MG63 (cell line): ENCODE measurements around the gene KCNS1. TPM values are rescaled to one million over a fixed set of nuclear protein-coding genes. Genes with fewer than 3 reads are reported as not detected.

Source experiments
- DNase-seq: peaks from one replicate; pipeline ENCODE4 v3.0.0-alpha.2; 2020
- H3K27me3 ChIP-seq: fragments of 250-450 bp; sonication (Bioruptor Pico); 2 replicates; pipeline ENCODE4 v1.5.1; 2020; ENCODE audit warnings: mild to moderate bottlenecking, moderate library complexity
- H3K36me3 ChIP-seq: fragments of 250-450 bp; sonication (Bioruptor Pico); 2 replicates; pipeline ENCODE4 v1.5.1; 2020; ENCODE audit warnings: mild to moderate bottlenecking, moderate library complexity
- H3K4me3 ChIP-seq: fragments of 250-450 bp; sonication (Bioruptor Pico); 2 replicates; pipeline ENCODE4 v1.5.1; 2020; ENCODE audit warnings: mild to moderate bottlenecking, moderate library complexity
- H3K9me3 ChIP-seq: fragments of 250-450 bp; sonication (Bioruptor Pico); 2 replicates; pipeline ENCODE4 v1.5.1; 2020; ENCODE audit warnings: mild to moderate bottlenecking, moderate library complexity
- total RNA-seq: library from RNA; depleted of rRNA; stranded (reverse); fragments of >200 nt; shearing (Covaris generic); gene quantifications from 2 replicates; pipeline ENCODE4 v1.2.3, GENCODE V29; 2014; ENCODE audit warnings: low replicate concordance; rRNA removed

Gene KCNS1
- total RNA-seq, 1 experiment from 2014 or later, result 0.30 TPM

- no peak for DNase-seq
These were observed 56.3 kb downstream of the KCNS1 start for GRCh38 chr20:45044601-45045000.

GRCh38 chr20:45044084-45044573 is 56.8 kb downstream of the KCNS1 start:
- Histone ChIP-seq H3K27me3 (no peaks in the 10 kb centered on the region), H3K36me3 (peaks cover 6% of the 10 kb centered on the region; the same call in 1 of the 2 replicates), H3K4me3 (no peak overlapping the region), H3K9me3 (peaks cover 4% of the 10 kb centered on the region)
- DNase-seq, result peak; percentile 53

More at GRCh38 chr20:45044601-45045000, 56.3 kb downstream of the KCNS1 start:
- Histone ChIP-seq H3K9me3 (peaks cover 4% of the 10 kb centered on the region), H3K27me3 (no peaks in the 10 kb centered on the region), H3K4me3 (no peak overlapping the region), H3K36me3 (peaks cover 6% of the 10 kb centered on the region)

GRCh38 chr20:45042978-45043377 is 57.9 kb downstream of the KCNS1 start:
- Histone ChIP-seq H3K27me3 (no peaks in the 10 kb centered on the region), H3K4me3 (no peak overlapping the region), H3K36me3 (peaks cover 6% of the 10 kb centered on the region; the same call in 1 of the 2 replicates), H3K9me3 (peaks cover 4% of the 10 kb centered on the region)
- no peak for DNase-seq

Other genes with a start within 250 kb of the KCNS1 start
- gene YWHAB, start 215.4 kb downstream of the KCNS1 start, total RNA-seq, result 118 and 125 TPM in 2 replicates
- gene PABPC1L, start 191.1 kb downstream of the KCNS1 start, total RNA-seq, result 9.1 and 10.0 TPM in 2 replicates
- 63.9 and 75.9 TPM in 2 replicates for gene TOMM34, start 140.7 kb downstream of the KCNS1 start, total RNA-seq
- 9.8 and 15.7 TPM in 2 replicates for gene STK4, start 134.6 kb downstream of the KCNS1 start, total RNA-seq
- gene WFDC5, start 14.0 kb upstream of the KCNS1 start, total RNA-seq, result not detected in 2 replicates
- gene WFDC12, start 23.3 kb upstream of the KCNS1 start, total RNA-seq, result not detected in 2 replicates
- gene PI3, start 73.8 kb upstream of the KCNS1 start, total RNA-seq, result not detected in 2 replicates
- not detected in 2 replicates for gene SEMG1, start 105.9 kb upstream of the KCNS1 start, total RNA-seq
- gene SEMG2, start 120.2 kb upstream of the KCNS1 start, total RNA-seq, result not detected in 2 replicates
- gene SLPI, start 153.4 kb upstream of the KCNS1 start, total RNA-seq, result 25.7 and 52.2 TPM in 2 replicates
- not detected in 2 replicates for gene RBPJL, start 205.7 kb upstream of the KCNS1 start, total RNA-seq
- not detected in 2 replicates for gene MATN4, start 207.2 kb upstream of the KCNS1 start, total RNA-seq
- gene SDC4, start 247.3 kb upstream of the KCNS1 start, total RNA-seq, result 204 and 214 TPM in 2 replicates